NK-92 (cell line): ENCODE data around the gene SCN2B.

ENCODE experiments used
- DNase-seq: peaks from one replicate; lab custom pipeline; 2025; ENCODE audit not compliant: unreplicated experiment; lab: John Stamatoyannopoulos, UW

SCN2B gene

GRCh38 chr11:118175993-118176777, at the start of gene SCN2B:
Gene SCN2B (minus strand): TSS chr11:118176639. CDS start chr11:118176431, 208 bp downstream.
- DNase-seq = no peak

DNA sequence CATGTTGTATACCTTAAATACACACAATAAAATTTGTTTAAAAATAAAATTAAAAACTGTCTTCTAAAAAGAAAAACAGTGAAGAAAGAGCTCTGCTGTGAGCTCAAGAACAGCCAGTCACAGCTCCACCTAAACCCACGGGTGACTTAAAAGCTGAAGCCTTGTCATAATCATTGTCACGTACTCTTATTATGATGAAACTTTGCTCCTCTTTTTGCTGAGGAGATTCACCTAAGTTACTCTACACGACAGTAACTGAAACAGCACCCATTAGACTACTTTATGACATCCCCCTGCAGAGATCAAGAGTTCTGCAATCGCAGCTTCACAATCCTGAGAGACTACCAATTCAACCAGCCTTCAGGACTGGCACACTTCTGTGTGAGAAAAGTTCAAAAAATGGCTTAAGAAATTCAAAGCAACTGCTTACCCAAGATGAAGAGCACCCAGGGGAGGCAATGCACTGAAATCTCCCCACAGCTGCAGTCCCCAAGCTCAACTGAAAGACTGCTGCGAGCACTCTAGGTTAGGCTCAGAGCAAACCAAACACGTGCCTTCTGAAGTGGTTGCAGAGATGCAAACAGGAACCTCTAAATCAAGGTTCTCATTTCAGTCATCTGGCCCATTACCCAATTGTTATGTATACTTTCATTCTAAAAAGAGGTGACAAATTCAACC, 48.2 kb upstream of the SCN2B start, which contains the start of gene JAML:
TSS of gene JAML (minus strand) at position 501 of the 678 bp plus-strand sequence. CDS start 10,145 bp downstream, outside the sequence.
- DNase-seq = no peak

GRCh38 chr11:118223992-118224391, 47.6 kb upstream of the SCN2B start:
- DNase-seq = no peak

DNA sequence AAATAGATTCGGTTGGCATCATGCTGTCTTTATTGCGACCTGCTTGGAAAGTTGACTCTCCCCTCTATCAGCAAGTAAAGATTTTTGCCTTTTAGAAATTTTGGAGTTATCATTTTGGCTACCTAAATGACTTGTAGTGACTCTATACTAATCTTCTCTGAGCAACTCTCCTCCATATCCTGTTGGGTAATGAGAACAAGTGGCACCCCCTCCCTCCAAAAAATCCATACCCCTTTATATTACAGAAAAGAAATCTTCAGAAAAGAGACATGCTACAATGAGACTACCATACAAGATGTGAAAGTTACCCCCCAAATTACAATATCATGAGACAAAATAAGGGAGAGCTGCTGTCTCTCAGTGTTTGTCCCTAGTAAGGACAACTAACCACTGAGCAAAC, 47.1 kb upstream of the SCN2B start:
- DNase-seq = no peak

DNA sequence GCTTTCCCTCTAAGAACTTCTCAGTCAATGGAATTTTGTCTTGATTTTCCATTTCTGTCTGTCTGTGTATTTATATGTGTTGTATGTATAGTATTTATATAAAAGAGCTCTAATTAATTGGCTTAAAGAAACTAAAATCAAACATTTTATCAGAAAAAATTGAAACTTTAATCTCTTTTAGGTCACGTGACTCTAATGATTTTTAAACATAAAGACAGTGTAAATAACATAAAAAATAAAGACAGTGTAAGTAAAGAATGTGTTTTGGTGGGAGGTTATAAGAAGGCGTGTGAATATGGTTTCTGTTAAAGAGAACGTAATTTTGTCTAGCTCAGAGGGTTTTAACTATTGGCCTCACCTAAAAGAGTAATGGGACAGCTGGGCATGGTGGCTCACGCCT, 46.0 kb upstream of the SCN2B start:
- no peak for DNase-seq

DNA sequence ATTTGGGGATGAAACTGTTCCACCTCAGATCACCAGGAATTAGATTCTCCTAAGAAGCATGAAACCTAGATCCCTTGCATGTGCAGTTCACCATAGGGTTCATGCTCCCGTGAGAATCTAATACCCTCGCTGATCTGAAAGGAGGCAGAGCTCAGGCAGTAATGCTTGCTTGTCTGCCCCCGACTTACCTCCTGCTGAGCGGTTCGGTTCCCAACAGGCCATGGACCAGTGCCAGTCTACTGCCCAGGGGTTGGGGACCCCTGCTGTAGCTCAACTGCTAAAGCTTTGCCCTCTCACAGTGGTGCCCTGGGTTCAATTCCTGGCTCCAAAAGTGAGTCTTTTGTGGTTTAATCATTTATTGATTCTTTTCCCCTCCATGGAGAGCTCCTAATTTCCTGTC, 45.0 kb upstream of the SCN2B start:
- DNase-seq = no peak

DNA sequence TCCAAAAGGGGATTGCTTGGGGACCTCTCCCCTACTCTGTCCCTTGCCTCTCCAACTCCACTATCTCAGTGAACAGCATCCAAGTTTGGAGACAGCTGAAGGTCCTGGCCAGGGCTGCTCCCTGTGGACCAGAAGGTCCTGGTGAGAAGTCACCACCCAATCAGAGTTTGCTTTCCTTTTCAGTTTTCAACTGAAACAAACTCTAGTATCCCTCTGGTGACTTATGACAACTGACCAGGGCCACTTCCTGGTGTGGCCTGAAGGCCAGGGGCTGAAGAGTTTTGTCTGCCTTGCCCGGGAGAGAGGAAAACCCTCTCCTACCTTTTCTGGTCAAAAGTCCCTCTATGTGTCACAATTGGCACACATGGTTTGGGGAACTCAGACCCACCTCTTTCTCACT, 43.3 kb upstream of the SCN2B start:
- no peak for DNase-seq

- DNase-seq = no peak
Observed at GRCh38 chr11:118219244-118219643, 42.8 kb upstream of the SCN2B start.

- DNase-seq = no peak
Observed at GRCh38 chr11:118217575-118217974, 41.1 kb upstream of the SCN2B start.

GRCh38 chr11:118216621-118217481, 40.4 kb upstream of the SCN2B start:
- no peak for DNase-seq

GRCh38 chr11:118215765-118216164, 39.3 kb upstream of the SCN2B start:
- no peak for DNase-seq

DNA sequence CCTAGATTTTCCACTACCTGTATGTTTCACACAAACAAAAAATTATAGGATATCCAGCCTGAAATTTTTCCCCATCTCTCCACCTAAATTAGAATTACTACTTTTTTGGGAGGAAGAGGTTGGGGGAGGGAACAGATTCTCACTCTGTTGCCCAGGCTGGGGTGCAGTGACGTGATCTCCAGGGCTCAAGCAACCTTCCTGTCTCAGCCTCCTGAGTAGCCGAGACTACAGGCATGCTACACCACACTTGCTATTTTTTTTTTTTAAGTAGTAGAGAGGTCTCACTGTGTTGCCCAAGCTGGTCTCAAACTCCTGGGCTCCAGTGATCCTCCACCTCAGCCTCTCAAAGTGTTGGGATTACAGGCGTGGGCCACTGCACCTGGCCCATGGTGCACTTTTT, 38.8 kb upstream of the SCN2B start:
- DNase-seq = no peak

GRCh38 chr11:118214210-118214914, 37.9 kb upstream of the SCN2B start:
- no peak for DNase-seq

DNA sequence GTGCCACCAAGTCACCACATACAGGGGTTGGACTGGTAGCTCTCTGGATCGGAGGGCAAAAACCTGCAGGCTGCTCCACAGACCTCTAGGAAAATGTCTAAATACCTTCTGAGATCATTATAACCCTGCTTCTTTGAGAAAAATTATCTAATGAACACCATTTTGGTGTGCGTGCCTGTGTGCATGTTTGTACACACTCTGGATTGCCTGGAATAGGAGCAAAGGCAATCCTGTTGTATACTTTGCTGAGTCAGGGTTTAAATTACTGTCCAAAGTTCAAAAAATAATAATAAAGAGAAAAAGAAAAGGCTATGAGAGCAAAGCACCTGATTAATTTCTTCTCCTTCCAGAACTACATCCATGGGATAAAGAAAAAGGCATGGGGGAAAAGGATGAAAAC, 37.3 kb upstream of the SCN2B start:
- no peak for DNase-seq

DNA sequence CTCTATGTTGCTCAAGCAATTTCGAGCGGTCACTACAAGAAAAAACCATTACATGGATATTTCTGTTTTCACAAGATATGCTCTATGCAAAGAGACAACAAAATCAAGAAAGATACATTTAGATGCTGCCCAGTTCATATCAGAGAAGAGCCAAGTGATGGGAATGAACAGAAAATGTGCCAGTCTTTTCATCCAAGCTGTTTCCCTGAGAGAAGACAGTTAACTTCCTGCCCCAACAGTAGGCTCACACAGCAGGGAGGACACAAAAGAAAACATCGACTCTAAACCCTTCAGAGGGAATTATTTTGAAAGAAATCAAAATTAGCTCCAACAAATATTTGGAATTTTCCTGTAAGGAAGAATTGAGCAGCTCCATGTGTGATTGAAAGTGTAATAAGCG, 36.8 kb upstream of the SCN2B start:
- DNase-seq = no peak

GRCh38 chr11:118212781-118213191, 36.3 kb upstream of the SCN2B start:
- DNase-seq = no peak

- DNase-seq = no peak
Observed at GRCh38 chr11:118212131-118212725, 35.8 kb upstream of the SCN2B start.

- DNase-seq = no peak
Observed at GRCh38 chr11:118211006-118211405, 34.6 kb upstream of the SCN2B start.

- DNase-seq = no peak
Observed at GRCh38 chr11:118210323-118210722, 33.9 kb upstream of the SCN2B start.

- DNase-seq = no peak
Observed at GRCh38 chr11:118209033-118209432, 32.6 kb upstream of the SCN2B start.
